NCI-H345 treated with DMSO at 0.1 percent for 48 hours (cell line): Measurements from ENCODE around the gene ACSS2.

Experiments
- DNase-seq: peaks from one replicate; lab custom pipeline; 2025; ENCODE audit not compliant: unreplicated experiment; lab: John Stamatoyannopoulos, UW

The ACSS2 gene

DNA sequence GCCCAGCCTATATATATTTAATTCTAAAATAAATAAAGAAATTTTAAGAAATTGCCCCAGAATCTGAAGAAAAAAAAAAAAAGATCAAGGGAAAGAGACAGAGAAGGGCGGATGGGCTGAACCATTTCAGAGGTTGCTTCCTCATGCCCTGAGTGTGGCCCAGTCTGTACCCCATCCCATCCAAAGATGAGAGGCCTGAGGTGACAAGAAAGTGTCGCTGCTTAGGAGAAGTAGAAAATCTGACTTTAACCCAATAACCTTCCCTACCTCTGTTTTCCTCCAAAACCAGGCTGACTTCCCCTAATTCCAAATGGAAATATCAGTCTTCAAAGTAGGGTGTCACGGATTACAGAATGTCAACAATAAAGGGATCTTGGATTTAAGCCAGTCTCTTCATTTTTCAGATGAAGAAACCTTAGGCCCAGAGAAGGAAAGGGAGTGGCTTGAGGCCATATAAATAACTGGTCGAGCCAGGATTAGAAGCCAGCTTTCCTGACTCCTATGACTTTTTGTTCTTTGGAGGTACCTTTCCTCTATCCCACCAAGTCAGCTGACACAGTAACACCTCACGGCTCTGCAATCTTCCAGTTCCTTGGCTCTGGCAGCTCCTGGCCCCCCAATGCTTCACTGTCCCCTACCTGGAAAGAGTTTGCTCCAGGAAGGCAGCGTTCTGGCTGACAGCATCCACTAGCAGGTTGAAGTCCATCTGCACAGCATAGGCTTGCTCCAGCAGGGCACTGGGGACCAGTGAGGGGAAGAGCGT, 69.1 kb downstream of the ACSS2 start:
- no peak for DNase-seq

DNA sequence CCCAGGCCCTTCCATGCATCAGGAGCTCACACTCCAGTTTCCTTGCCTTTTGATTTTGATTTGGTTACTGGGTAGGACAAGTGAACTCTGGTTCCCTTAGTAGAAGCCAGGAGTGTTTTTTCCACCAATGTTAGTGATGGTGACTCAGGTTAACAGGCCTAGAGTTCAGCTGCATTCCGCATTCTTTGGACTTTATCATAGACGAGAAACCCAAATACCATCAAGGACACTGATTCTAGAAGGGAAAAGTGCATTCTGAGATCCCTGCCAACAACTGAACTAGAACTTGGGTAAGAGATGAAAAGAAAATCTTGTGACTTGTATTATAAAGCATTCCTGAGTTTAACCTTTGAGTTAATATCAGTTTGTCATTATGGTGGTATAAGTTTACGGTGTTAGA, 70.2 kb downstream of the ACSS2 start:
- DNase-seq = no peak

DNA sequence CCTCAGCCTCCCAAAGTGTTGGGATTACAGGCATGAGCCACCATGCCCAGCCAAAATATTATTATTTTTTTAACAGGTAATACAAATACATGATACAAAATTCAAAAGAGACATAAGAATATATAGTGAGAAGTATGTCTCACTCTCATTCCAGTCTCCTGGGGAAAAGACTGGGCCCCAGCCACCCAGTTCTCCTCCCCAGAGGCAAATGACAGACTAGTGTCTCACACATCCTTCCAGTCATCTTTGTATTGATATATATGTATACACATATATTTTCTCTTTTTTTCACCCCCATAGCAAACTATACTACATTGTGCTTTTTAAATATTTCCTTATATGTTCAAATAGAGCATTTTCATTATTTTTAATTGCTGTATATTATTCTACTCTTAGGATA, 70.9 kb downstream of the ACSS2 start:
- no peak for DNase-seq

DNA sequence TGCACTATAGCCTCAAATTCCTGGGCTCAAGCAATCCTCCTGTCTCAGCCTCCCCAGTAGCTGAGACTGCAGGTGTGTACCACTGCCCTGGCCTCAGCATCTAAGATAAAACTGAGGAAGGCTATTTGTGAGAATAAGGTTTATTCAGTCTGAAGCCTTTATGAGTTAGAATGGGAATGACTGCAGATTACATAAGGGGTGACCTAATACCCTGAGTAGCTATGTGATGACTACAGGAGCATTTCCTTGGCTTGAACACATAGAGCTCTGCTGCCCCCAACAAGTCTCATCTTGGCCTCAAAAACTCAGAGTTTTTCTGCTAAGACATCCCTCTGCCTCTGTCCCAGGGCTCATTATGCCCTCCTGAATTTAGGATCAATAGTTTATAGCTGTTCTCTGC, 71.6 kb downstream of the ACSS2 start:
- DNase-seq = no peak

DNA sequence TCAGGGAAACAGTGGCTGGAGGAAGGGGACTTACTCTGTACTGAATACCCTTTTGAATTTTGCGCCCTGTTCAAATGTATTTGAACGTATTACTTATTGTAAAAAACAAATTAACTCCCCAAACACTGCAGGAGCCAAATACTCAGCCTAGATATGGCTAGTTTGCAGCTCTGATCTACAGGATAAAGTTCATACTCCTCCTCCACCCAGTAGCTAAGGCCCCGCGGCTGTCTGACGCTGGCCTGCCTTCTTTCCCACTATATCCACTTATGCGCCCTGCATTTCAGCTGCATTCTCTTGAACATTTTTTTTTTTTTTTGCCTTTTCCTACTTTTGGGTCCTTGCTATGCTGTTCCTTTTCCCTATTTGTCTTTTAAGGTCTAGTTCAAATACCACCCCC, 72.7 kb downstream of the ACSS2 start:
- no peak for DNase-seq

DNA sequence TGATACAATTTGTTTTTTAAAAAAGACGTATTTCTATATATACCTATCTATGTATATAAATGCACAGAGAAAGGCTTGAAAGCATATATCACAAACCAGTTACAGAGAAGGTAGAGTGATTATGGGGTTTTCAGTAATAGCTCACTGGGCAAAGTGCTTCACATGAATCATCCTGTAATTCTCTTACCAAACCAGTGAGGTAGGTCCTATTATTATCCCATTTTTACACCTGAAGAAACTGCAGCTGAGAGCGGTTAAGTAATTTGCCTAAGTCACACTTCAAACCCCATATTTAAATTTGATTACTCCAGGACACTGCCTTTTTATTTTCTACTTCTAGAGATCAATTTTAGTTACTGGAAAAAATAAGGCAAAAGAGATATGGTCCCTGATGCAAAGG, 74.8 kb downstream of the ACSS2 start:
- no peak for DNase-seq

DNA sequence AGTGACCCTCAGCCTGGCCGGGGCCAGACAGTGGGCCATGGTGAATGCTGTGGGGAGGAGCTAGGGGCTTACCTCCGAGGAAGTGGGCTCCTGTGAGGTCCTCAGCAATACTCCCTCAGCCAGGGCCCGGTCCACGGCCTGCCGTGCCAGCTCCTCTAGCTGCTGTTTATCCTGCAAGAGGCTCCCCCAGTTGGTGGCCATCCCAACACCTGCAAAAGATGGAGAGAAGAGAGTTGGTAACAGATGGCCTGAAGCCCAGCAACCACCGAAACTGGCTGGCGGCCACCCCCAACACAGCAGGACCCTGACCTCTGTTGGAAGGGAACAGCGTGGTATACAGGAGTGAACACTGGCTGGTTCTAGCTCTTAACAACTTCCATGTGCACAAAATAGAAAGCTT, 75.2 kb downstream of the ACSS2 start:
- no peak for DNase-seq

DNA sequence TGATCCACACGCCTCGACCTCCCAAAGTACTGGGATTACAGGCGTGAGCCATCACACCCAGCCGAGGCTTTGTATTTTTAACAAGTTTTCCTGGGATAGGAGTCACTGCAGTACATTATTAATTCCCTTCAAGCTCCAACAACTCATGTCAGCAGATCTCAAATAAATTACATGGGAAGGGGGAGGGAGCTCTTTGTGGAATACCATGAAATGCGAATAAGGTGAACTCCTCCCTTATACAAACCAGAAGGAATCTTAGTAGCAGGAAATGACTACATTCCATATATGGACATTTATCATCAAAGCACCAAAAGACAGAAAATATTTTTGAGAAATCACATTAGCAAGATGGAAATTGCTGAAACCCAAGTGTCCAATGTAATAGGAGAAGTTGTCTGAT, 76.3 kb downstream of the ACSS2 start:
- DNase-seq = no peak

DNA sequence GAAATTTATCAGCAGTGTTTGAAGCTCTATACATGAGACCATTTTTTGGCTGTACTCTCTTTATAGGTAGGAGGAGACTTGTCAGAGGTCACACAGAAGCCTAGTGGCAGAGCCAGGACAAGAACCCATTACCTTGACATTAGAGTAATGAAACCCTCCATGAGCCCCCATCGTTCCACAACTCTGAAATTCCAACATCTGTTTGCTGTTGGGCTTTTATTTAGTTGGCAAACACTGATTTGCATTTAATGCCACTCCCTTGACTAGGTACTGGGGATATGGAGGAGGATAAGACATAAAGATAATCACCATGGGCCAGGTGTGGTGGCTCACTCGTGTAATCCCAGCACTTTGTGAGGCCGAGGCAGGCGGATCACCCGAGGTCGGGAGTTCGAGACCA, 77.5 kb downstream of the ACSS2 start:
- no peak for DNase-seq

DNA sequence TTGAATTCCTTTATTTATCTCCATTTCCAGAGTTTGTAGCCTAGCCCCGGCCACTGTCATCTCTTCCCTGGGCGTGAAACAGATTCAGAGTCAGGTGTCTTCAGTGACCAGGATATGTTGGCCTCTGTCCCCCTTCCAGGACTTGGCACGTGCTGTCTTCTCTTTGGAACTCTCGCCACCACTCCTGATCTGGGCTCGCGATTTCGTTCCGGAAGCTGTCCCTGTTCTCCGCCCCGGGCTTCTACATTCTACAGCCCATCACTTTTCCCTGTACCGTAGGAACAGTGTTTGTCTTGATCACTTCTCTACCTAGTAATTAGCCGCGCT, 78.5 kb downstream of the ACSS2 start:
- DNase-seq = peak; percentile 33

DNA sequence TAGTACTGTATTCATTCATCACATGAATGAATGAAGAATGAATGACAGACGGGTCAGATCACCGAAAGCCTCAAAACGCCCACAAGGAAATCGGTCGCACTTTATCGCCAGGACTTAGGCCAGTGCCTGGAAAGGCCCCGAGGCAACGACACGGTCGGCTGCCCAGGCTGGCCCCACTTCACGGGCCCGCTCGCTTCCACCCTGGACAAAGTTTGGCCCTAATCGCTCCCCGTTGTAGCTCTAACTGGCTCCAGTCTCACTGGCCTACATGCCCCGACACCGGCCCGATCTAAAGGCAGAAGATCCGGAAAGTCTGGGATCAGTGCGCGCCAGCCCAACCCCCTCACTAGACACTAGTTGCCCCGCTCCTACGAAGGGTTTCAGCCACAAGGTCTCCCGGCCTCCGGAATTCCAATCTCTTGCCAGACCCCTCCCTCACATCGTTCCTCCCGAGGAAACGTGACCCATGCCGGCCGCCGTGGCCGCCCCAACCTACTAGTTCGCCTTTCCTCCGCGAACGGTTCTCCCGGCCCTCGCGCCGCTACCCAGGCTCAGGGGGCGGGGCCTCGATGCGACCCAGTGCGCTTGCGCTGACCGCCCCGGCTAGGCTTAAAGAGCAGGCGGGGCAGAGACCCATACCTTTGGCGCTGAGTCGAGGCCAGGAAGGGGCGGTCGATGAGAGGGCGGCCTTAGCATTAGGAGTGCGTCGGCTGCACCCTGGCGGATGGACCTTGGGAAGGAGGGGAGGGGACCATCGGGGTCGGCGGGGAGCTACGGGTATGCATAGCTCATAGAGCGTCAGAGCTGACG, 79.0 kb downstream of the ACSS2 start, which contains the start of the genes GSS and MYH7B:
Gene GSS, minus strand, starts transcription at position 576 of the 810 bp plus-strand sequence. CDS start 3,954 bp downstream, outside the sequence.
Gene MYH7B, plus strand, starts transcription at position 638 of the 810 bp plus-strand sequence. CDS start 22,138 bp downstream, outside the sequence.
- peak; percentile 95 for DNase-seq

DNA sequence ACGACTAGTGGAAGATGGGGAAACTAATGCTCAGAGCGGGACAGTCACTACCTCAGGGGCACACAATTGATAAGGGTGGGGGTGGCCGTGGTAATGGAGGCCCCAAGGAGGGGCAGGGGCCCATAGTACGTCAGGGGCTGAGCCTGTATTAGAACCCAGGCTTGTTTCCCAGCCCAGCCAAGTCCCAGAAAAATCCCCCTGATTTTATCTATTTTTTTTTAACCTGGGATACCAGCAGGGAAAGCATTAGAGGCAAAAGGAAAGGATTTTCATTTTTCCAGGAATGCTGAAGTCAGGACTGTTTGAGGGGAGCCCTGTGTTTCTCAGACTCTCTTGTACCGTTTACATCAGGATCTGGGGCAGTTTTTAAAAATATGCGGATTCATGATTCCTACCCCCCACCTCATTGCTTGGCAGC, 79.6 kb downstream of the ACSS2 start:
- DNase-seq = no peak

DNA sequence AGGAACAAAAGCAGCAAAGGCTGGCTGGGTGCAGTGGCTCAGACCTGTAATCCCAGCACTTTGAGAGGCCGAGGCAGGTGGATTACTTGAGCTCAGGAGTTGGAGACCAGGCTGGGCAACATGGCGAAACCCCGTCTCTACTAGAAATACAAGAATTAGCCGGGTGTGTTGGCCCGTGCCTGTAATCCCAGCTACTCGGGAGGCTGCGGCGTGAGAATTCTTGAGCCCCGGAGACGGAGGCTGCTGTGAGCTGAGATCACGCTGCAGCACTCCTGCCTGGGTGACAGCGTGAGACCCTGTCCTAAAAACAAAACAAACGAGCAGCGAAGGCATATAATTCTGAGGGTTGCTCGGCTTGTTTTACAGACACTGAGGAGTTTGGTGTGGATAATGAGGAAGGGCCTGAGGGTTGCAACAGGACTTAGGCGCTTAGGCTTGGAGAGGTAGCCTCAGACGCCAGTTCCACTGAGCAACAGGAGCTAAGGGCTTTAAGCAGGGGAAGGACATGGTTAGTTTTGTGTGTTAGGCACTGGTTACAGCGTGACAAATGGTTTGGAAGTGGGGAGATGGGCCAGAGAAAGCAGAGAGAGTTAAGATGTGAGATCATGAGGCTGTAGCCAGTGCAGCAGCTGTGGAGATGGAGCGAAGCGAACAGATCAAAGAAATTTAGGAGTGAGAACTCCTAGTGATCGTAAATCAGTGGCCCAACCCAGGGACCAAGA, 80.5 kb downstream of the ACSS2 start:
- no peak for DNase-seq

DNA sequence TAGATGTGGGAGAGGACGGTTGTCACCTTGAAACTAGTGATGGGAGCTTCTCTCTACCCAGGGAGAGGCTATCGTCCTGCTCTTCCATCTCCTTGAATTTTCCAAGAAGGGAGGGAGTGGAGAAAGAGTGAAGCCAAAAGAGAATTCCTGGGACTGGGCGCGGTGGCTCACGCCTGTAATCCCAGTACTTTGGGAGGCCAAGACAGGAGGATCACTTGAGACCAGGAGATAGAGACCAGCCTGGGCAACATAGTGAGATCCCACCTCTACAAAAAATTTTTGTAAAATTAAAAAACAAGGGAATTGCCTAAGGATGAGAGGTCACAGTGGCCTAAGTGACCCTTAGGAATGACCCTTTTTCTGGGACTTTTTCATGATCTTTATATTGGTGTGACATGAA, 88.1 kb downstream of the ACSS2 start:
- no peak for DNase-seq

DNA sequence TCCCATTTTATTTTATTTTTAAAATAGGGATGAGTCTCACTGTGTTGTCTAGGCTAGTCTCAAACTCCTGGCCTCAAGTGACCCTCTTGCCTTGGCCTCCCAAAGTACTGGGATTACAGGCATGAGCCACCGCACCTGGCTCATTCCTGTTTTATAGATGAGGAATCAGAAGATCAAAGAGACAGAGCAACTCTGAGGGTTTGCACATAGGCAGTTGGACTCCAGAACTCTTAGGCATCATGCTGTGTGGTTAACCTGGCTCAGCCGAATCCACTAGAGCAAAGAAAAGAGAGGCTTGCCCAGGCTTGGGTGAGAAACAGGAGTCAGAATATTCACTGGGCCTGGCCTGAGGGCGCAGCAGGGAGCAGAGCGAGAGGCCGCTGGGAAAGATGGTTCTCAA, 88.6 kb downstream of the ACSS2 start:
- no peak for DNase-seq

DNA sequence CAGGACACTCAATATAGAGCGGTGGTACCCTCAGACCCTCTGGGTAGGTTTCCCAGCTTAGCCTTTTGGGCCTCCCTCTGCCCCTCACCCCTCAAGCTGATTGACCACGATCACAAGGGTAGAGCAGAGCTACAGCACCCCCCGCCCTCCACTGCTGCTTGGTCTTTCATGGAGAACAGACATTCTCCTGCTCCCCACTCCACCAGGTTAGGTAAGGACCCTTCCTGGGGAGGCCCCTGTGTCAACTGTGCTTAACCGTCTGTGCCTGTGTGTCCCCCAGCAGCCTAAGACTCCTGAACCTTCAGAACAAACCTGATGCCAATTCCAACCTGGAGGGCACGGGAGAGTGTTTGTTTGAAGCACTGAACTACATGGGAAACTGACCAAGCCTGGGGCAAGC, 91.0 kb downstream of the ACSS2 start:
- no peak for DNase-seq

DNA sequence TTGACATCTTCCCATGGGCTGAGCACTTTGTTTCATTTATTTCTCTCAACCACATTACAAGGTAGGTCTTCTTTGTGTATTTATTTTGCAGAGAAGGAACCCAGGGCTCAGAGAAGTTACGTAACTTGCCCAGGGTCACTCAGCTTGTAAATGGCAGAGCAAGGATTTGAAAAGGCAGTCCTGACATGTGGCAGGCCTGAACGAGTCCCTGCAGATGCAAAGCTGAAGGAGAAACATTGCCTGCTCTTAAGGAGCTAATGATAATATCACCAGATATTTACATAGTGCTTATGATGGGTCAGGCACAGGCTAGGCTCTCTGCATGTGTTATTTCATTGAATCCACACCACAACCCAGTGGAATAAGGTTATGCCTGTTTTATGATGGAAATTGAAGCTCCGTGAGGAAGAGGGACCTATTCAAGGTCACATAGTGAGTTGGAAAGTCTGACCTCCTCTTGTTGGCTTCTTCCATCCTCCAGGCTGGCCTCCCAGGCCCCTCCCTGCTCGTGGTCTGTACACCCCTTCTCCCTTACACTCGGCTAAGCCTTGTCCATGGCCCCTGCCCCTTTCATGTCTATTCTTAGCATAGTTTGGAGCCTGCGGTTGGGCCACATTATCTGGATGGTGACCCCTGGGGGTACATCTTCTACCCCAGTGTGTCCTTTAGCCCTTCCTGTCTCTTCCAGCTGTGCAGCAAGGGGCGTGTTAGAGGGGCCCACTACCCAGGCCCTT, 91.8 kb downstream of the ACSS2 start:
- DNase-seq = no peak

DNA sequence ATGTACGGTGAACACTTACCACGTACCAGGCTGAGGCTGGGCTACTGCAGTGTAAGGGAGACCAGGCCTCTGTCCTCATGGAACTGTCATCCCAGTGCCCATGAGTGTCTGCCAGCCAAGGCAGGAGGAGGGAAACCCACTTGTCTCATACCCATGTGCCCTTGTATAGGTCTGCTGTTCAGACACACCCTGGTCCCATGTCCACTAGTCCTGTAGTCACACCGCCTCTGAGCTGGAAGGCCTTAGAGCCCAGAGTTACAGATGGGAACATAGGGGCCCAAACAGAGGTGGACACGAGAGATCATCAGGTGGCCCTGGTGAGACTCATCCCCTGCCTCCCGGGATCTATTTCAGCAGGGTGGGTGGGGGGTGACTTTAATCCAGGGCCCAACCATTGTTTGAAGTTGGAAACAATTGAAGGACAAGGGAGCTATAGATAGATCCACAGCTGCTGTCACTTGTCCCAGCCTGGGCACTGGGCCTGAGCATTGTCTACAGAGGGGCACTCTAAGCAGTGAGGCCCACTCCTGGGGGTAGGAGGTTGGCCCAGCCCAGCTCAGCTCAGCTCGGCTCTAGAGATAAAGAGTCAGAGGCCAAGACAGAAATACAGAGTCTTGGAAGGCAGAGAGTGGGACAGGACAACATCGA, 93.9 kb downstream of the ACSS2 start:
- no peak for DNase-seq

DNA sequence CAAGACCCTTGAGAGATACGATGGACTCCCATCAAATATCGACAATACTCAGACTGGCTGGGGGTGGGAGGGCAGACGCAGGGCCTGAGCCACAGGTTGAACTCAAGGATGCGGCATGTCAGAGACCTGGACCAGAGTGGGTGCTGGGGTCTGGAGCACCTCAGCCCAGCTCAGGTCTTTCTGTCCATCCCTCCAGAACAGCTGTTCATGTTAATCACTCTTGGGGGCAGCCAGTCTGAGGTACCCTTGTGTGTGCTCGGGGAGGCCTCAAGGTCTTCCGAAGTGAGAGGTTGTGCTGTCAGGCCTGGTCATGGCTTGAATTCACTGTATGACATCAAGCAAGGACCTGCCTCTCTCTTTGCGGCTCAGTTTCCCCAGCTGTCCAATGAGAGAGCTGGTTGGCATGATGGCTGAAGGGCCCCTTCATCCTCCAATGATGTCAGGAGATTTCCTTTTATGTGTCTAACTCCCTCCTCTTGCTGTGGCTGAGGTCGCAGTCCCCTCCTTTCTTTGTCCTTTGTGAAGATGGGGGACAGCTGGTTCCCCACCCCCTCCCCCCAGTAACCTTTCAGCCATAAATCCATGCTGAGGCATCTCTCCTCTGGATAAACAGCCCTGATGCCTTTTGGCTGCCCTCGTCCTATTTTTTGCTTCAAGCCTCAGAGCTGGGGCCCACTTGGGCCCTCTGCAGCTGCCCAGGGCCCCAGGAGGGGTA, 94.6 kb downstream of the ACSS2 start:
- no peak for DNase-seq
